ENCODE data around the gene LCN15.

DNA sequence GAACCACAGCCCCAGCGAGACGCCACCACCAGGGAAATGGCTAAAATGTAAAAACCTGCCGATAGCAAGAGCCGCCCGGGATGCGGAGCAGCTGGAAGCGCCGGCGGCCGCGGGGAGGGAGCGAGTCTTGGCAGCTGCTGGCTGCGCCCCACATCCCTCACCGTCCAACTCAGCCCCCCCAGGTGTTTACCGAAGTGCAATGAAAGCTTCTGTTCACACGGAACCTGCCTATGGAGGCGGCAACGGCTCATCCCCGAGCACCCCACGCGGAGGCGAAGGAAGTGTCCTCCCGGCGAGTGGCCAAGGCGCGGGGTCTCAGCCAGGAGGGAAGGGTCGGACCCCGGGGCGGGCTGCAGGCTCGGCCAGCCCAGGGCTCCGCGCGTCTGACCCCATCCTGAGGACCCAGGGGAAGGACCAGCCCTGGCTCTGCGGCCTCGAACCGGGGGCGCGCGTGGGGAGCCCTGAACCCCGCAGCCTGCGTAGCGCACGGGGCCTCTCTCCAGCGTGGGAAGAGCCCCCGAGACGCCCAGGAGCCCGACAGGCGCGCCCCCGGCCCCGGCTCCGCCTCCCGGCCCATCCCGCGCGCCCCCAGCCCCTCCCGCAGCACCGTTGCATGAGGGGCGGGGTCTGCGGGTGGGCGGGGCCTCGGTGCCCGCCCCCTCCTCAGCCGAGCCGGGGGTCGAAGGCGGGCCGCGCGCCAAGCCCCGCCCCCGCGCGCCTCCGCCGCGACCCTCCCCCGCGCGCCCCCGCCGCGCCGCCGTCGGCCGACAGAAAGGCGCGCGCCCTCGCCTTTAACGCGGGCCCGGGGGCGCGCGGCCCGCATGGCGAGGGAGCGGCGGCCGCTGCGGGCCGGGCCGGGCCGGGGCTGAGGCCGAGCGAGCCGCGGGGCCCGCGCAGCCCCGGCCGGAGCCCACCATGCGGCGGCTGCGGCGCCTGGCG is 52.3 kb downstream of the LCN15 start, which contains the start of gene DIPK1B:
- TF ChIP-seq, protein P1, sequence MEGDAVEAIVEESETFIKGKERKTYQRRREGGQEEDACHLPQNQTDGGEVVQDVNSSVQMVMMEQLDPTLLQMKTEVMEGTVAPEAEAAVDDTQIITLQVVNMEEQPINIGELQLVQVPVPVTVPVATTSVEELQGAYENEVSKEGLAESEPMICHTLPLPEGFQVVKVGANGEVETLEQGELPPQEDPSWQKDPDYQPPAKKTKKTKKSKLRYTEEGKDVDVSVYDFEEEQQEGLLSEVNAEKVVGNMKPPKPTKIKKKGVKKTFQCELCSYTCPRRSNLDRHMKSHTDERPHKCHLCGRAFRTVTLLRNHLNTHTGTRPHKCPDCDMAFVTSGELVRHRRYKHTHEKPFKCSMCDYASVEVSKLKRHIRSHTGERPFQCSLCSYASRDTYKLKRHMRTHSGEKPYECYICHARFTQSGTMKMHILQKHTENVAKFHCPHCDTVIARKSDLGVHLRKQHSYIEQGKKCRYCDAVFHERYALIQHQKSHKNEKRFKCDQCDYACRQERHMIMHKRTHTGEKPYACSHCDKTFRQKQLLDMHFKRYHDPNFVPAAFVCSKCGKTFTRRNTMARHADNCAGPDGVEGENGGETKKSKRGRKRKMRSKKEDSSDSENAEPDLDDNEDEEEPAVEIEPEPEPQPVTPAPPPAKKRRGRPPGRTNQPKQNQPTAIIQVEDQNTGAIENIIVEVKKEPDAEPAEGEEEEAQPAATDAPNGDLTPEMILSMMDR (IDR thresholded peaks at IDR 0.05): no peak
- TF ChIP-seq POLR2A (IDR thresholded peaks at IDR 0.05): no peak
